Measurements from ENCODE around the gene EAF1.
"Not testable (repeated sequence)": the region's sequence is repeated elsewhere in the genome, so short reads cannot be mapped to it uniquely, and the experiment has no call there.

Gene EAF1

GRCh38 chr3:15484551-15484950 lies 57.2 kb downstream of the EAF1 start:
- DNase-seq (ENCODE audit: low spot score), result not testable (repeated sequence)

GRCh38 chr3:15486020-15486419 lies 58.6 kb downstream of the EAF1 start:
- no peak for DNase-seq (ENCODE audit: low spot score)

GRCh38 chr3:15486979-15487378 lies 59.6 kb downstream of the EAF1 start:
- no peak for DNase-seq (ENCODE audit: low spot score)

- no peak for DNase-seq (ENCODE audit: low spot score)
Measured at GRCh38 chr3:15488002-15488401, 60.6 kb downstream of the EAF1 start.

- DNase-seq (ENCODE audit: low spot score), result no peak
Measured at GRCh38 chr3:15490158-15490557, 62.8 kb downstream of the EAF1 start.

- no peak for DNase-seq (ENCODE audit: low spot score)
Measured at GRCh38 chr3:15491143-15491542, 63.7 kb downstream of the EAF1 start.

All from kidney tubule cell (primary cell).